Common myeloid progenitor, CD34-positive (primary cell): ENCODE results near the gene RNGTT.

Experiments used
- CTCF ChIA-PET: fragments of 350-600 bp; sonication (Branson Sonifier 250); formaldehyde crosslinking; loops from one replicate; lab custom pipeline; 2021; ENCODE audit warnings: antibody characterized with exemption; lab: Charles Lee
- POLR2A ChIA-PET: fragments of 350-600 bp; sonication (Branson Sonifier 250); formaldehyde crosslinking; loops from one replicate; lab custom pipeline; 2021; ENCODE audit warnings: antibody characterized with exemption; lab: Charles Lee
- DNase-seq, 3 donors: peaks; one replicate each; pipeline versions ENCODE4 v3.0.0 to v3.0.0-alpha.2; 2013
- H3K27ac ChIP-seq, 2 experiments: 1 replicate in 1 of 2; 2 replicates in 1 of 2; pipeline ENCODE4 v1.7.0; 2013; ENCODE audit warnings: inconsistent platforms in 2 of 2, low read length in 2 of 2, mild to moderate bottlenecking in 2 of 2, low read depth in 1 of 2, moderate library complexity in 1 of 2; ENCODE audit not compliant: severe bottlenecking in 2 of 2, insufficient read depth in 1 of 2, poor library complexity in 1 of 2
- H3K27me3 ChIP-seq, 5 experiments: replicated peaks in 2 of 5; 1 replicate in 3 of 5; 2 replicates in 2 of 5; pipeline versions ENCODE4 v1.6.1 to v1.7.0; 2013; ENCODE audit warnings: low read length in 4 of 5, mild to moderate bottlenecking in 2 of 5, moderate library complexity in 2 of 5, inconsistent platforms in 1 of 5; ENCODE audit not compliant: insufficient read depth in 5 of 5, control insufficient read depth in 4 of 5
- H3K36me3 ChIP-seq, 4 experiments: 1 replicate in 2 of 4; 2 replicates in 2 of 4; pipeline versions ENCODE4 v1.6.1 to v1.7.0; 2013; ENCODE audit warnings: low read length in 3 of 4, control low read depth in 1 of 4, mild to moderate bottlenecking in 1 of 4; ENCODE audit not compliant: control insufficient read depth in 4 of 4, insufficient read depth in 4 of 4
- H3K4me1 ChIP-seq, 4 experiments: 1 replicate in 3 of 4; 2 replicates in 1 of 4; pipeline versions ENCODE4 v1.6.1 to v1.7.1; 2013; ENCODE audit warnings: low read length in 3 of 4, mild to moderate bottlenecking in 3 of 4, control low read depth in 1 of 4, inconsistent platforms in 1 of 4, moderate library complexity in 1 of 4; ENCODE audit not compliant: control insufficient read depth in 4 of 4, insufficient read depth in 4 of 4; ENCODE audit errors: control extremely low read depth in 1 of 4
- H3K4me3 ChIP-seq, 7 experiments: 1 replicate in 4 of 7; 2 replicates in 3 of 7; pipeline versions ENCODE4 v1.5.1 to v1.7.0; 2013; ENCODE audit warnings: mild to moderate bottlenecking in 7 of 7, low read length in 6 of 7, moderate library complexity in 6 of 7, inconsistent platforms in 2 of 7, low read depth in 2 of 7, control low read depth in 1 of 7; ENCODE audit not compliant: insufficient read depth in 4 of 7, control insufficient read depth in 1 of 7; ENCODE audit errors: extremely low read depth in 1 of 7
- H3K9me3 ChIP-seq, 5 experiments: 1 replicate in 4 of 5; 2 replicates in 1 of 5; pipeline versions ENCODE4 v1.6.1 to v1.7.1; 2013; ENCODE audit warnings: low read length in 4 of 5, mild to moderate bottlenecking in 2 of 5, inconsistent platforms in 1 of 5, low read depth in 1 of 5, moderate library complexity in 1 of 5; ENCODE audit not compliant: control insufficient read depth in 4 of 5, insufficient read depth in 2 of 5; ENCODE audit errors: control extremely low read depth in 1 of 5
- WGBS: methylation state at CpG from one replicate; pipeline ENCODE4 v1.1.5; 2013; ENCODE audit not compliant: insufficient coverage; 5-methylcytosine and 5-hydroxymethylcytosine counted together

The RNGTT gene

GRCh38 chr6:88869263-88870020 is 94.0 kb downstream of the RNGTT start:
- ChIA-PET POLR2A (no interaction called here), CTCF (interaction anchor here (1.0 to 7.5 kb wide), 9 partner anchors 8 to 1811 kb away, joined by 3 to 70 read pairs (median 5); no protein-coding TSS in a partner anchor)
- peaks cover 0 to 5% (median 0%) of the 10 kb centered on the region in 4 experiments for H3K36me3 ChIP-seq
- H3K9me3 ChIP-seq, result no peaks in the 10 kb centered on the region
- H3K4me1 ChIP-seq, result peaks cover 0 to 7% (median 0%) of the 10 kb centered on the region in 4 experiments
- H3K27me3 ChIP-seq, result no peaks in the 10 kb centered on the region
- DNase-seq, result peak in 1 of 3 donors; percentile 28
- no peak overlapping the region for H3K27ac ChIP-seq
- no peak overlapping the region for H3K4me3 ChIP-seq
- 100% methylated on average over 1 of the region's 1 CpG for WGBS

- peaks cover 0 to 3% (median 0%) of the 10 kb centered on the region in 4 experiments for H3K4me1 ChIP-seq
- DNase-seq, result no peak
- ChIA-PET CTCF (interaction anchor here (1.3 to 7.5 kb wide), 3 partner anchors 10 to 937 kb away, joined by 4 to 70 read pairs (median 8); no protein-coding TSS in a partner anchor), POLR2A (no interaction called here)
- no peak overlapping the region for H3K27ac ChIP-seq
- no peaks in the 10 kb centered on the region for H3K9me3 ChIP-seq
- no peaks in the 10 kb centered on the region for H3K27me3 ChIP-seq
- peaks cover 0 to 3% (median 0%) of the 10 kb centered on the region in 4 experiments for H3K36me3 ChIP-seq
- no peak overlapping the region for H3K4me3 ChIP-seq
- no CpG with 5 or more reads among the region's 2 CpGs for WGBS
Observed at GRCh38 chr6:88867841-88868731, 95.3 kb downstream of the RNGTT start.

GRCh38 chr6:88866856-88867255 is 96.6 kb downstream of the RNGTT start:
- 100% methylated on average over 1 of the region's 2 CpGs for WGBS

GRCh38 chr6:88865275-88865674 is 98.1 kb downstream of the RNGTT start:
- CTCF ChIA-PET, result interaction anchor here (0.6 to 1.1 kb wide), 3 partner anchors 55 to 1134 kb away, joined by 3 read pairs; no protein-coding TSS in a partner anchor
- DNase-seq, result no peak
- no peak overlapping the region for H3K4me3 ChIP-seq
- peaks cover 0 to 3% (median 0%) of the 10 kb centered on the region in 4 experiments for H3K4me1 ChIP-seq
- no CpG with 5 or more reads among the region's 2 CpGs for WGBS
- POLR2A ChIA-PET, result no interaction called here
- H3K27me3 ChIP-seq, result no peaks in the 10 kb centered on the region
- no peaks in the 10 kb centered on the region for H3K9me3 ChIP-seq
- H3K36me3 ChIP-seq, result peaks cover 0 to 5% (median 3%) of the 10 kb centered on the region in 4 experiments
- no peak overlapping the region for H3K27ac ChIP-seq

More at GRCh38 chr6:88866856-88867255, 96.6 kb downstream of the RNGTT start:
- Histone ChIP-seq H3K4me1 (peaks cover 0 to 3% (median 0%) of the 10 kb centered on the region in 4 experiments), H3K9me3 (no peaks in the 10 kb centered on the region), H3K27me3 (no peaks in the 10 kb centered on the region), H3K27ac (no peak overlapping the region), H3K36me3 (peaks cover 0 to 5% (median 3%) of the 10 kb centered on the region in 4 experiments), H3K4me3 (no peak overlapping the region)
- ChIA-PET CTCF (interaction anchor here (7.5 kb wide), 1 partner anchor 935 kb away, joined by 70 read pairs; no protein-coding TSS in a partner anchor), POLR2A (no interaction called here)
- no peak for DNase-seq

- no peak overlapping the region for H3K4me3 ChIP-seq
- peaks cover 0 to 6% (median 3%) of the 10 kb centered on the region in 4 experiments for H3K36me3 ChIP-seq
- H3K4me1 ChIP-seq, result peaks cover 0 to 3% (median 0%) of the 10 kb centered on the region in 4 experiments
- no peaks in the 10 kb centered on the region for H3K9me3 ChIP-seq
- DNase-seq, result no peak
- POLR2A ChIA-PET, result no interaction called here
- no peaks in the 10 kb centered on the region for H3K27me3 ChIP-seq
- CTCF ChIA-PET, result interaction anchor here (0.6 to 1.1 kb wide), 3 partner anchors 56 to 1133 kb away, joined by 3 read pairs; no protein-coding TSS in a partner anchor
- H3K27ac ChIP-seq, result no peak overlapping the region
Observed at GRCh38 chr6:88864359-88865054, 98.9 kb downstream of the RNGTT start.

GRCh38 chr6:88860310-88860709 is 103.1 kb downstream of the RNGTT start:
- no peak overlapping the region for H3K4me3 ChIP-seq
- H3K9me3 ChIP-seq, result no peaks in the 10 kb centered on the region
- CTCF ChIA-PET, result interaction anchor here (1.7 to 2.7 kb wide), 2 partner anchors 11 kb away, joined by 4 to 10 read pairs; no protein-coding TSS in a partner anchor
- H3K27me3 ChIP-seq, result no peaks in the 10 kb centered on the region
- WGBS, result 100% methylated on average over 1 of the region's 2 CpGs
- POLR2A ChIA-PET, result no interaction called here
- peaks cover 0 to 8% (median 3%) of the 10 kb centered on the region in 4 experiments for H3K36me3 ChIP-seq
- H3K4me1 ChIP-seq, result peaks cover 0 to 3% (median 0%) of the 10 kb centered on the region in 4 experiments
- no peak for DNase-seq
- no peak overlapping the region for H3K27ac ChIP-seq
